GM20000 (cell line): Measurements from ENCODE around the gene CD80.

Experiments
- DNase-seq: peaks from one replicate; pipeline ENCODE4 v3.0.0; 2012; ENCODE audit warnings: low spot score
- CTCF ChIP-seq: IDR thresholded peaks from 2 replicates; pipeline ENCODE4 v1.5.1; 2012; ENCODE audit warnings: mild to moderate bottlenecking, control low read depth; ENCODE audit errors: extremely low read depth, missing control alignments

CD80 gene

GRCh38 chr3:119590706-119591105, 31.3 kb upstream of the CD80 start:
- TF ChIP-seq CTCF: no peak
- DNase-seq: no peak

DNA sequence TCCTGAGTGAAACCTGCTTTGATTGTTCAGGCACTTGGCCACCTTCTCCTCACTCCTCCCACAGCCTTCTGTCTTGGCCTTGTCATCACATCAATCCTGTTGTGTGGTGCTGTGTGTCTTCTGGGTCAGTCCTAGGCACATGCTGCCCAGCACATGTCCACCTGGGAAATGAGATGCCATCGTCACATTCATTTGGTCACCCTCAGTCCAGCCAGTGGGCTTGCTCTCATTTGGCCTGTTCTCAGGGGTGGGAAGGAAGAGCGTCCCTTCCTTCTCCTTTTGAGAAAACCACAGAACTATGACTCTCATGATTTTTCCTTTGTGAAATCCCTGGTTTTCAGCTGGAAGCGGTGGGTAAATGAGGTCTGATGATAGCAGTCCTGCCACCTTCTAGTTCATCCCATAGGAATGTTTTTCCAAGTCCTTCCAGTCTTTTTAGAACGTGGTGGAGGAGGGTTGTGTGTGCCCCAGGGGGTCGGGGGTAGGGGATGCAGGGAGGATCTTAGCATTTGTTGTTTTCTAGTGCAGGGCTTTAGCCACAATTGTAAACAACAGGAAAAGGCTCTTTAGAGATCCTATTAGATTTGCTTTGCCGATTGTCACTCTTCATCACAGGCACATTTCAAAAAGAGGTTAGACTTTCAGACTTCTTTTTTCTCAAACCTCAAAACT, 29.8 kb upstream of the CD80 start:
- no peak for TF ChIP-seq CTCF
- DNase-seq: no peak

- no peak for DNase-seq
- no peak for TF ChIP-seq CTCF
Observed at GRCh38 chr3:119588112-119588511, 28.7 kb upstream of the CD80 start.

GRCh38 chr3:119586733-119587172, 27.3 kb upstream of the CD80 start:
- DNase-seq: no peak
- TF ChIP-seq CTCF: no peak

DNA sequence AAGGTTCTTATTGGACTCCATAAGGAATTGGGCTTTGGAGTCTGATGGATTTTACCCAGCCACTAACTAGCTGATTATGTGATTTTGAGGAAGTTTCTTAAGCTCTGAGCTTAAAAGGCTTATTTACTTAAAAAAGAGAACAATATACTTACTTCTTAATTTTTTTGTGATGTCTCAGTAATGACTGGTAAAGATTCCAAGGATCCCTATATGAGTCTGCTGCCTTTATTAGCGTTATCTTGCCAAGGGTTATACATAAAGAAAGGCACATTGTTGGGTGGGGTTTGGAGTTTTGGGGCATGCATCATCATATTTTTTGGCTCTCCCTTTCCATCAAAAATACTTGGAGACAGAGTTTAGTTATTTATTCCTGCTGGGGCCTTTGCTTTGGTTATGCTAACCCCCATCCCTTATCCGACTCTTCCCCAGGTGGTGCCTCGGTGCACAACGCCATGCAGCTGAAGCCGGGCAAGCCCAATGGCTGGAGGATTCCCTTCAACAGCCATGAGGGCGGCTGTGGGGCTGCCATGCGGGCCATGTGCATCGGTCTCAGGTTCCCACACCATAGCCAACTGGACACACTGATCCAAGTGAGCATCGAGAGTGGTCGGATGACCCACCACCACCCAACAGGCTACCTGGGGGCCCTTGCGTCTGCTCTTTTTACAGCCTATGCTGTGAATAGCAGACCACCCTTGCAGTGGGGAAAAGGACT, 26.6 kb upstream of the CD80 start:
- DNase-seq: no peak
- no peak for TF ChIP-seq CTCF

DNA sequence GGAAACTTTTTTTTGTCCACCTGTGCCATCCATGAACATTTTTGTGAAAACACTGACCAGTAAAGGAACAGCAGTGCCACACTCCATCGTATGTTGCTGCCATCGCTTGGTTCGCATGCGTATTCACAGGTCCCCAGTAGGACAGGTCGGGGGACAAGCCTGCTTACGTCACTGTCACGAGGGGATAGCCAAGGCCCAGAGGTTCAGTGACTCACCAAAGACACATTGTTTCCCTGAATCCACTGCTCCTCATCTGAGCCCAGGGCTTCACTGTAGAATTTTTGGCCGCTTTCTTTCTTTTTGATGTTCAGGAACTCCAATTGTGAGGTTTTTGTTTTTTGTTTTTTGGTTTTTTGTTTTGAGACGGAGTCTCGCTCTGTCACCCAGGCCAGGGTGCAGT, 25.8 kb upstream of the CD80 start:
- TF ChIP-seq CTCF: no peak
- no peak for DNase-seq

DNA sequence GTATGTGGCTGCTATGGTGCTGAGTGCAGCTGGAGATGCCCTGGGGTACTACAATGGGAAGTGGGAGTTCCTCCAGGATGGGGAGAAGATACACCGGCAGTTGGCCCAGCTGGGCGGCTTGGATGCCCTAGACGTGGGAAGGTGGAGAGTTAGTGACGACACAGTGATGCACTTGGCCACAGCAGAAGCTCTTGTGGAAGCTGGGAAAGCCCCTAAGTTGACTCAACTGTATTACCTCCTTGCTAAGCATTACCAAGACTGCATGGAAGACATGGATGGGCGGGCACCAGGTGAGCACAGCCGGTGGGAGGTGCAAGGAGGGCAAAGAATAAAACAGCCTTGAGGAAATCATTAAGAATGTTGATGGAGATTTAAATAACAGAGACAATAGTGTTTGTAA, 22.8 kb upstream of the CD80 start:
- peak; percentile 55 for DNase-seq
- TF ChIP-seq CTCF: no peak
